GM18909 (cell line): ENCODE measurements around the gene MET.
A peak's percentile ranks its signal among the peaks of the same experiment; 100 is the strongest.

Experiments used
- ATAC-seq: cut with Tn5 transposase; IDR thresholded peaks from one replicate; pipeline ENCODE4 v1.9.1; 2021; ENCODE audit warnings: mild to moderate bottlenecking; ENCODE audit not compliant: unreplicated experiment, poor library complexity

MET gene

DNA sequence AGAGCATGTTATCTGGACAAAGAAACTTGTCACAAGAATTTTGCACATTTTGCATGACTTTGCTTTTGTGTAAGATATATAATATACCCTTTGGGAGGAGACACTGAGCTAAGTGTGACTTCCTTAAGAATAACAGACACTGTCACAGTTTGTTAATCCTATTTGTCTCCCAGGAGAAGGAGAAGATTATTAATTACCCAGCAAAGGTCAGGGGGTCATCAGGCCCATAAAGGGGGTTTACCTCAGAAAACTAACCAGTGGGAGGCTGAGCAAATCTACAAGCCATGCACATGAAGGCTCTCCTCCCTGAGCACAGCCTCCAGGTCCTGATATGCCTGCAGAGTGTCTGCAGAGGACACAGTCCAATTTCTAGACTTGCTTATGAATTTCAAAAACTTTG, 10.1 kb upstream of the MET start:
- no peak for ATAC-seq

DNA sequence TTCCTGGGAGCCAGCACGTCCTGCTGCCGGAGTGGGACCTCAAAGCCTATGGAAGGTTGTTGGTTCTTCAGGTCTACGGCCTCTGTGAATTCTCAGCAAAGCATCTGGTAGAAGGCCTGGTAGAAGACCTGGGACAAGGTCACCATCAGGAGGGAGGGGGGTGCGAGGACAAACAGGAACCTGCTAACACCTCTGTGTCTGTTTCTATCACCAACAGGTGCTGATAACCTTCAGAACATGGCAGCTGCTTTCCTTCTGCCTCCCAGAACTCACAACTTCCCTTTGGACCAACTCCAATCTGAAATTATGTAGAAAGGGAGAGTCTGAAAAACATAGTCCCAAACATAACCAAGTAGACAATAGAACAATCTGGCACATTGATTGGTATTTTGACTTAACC, 8.3 kb upstream of the MET start:
- ATAC-seq: no peak

DNA sequence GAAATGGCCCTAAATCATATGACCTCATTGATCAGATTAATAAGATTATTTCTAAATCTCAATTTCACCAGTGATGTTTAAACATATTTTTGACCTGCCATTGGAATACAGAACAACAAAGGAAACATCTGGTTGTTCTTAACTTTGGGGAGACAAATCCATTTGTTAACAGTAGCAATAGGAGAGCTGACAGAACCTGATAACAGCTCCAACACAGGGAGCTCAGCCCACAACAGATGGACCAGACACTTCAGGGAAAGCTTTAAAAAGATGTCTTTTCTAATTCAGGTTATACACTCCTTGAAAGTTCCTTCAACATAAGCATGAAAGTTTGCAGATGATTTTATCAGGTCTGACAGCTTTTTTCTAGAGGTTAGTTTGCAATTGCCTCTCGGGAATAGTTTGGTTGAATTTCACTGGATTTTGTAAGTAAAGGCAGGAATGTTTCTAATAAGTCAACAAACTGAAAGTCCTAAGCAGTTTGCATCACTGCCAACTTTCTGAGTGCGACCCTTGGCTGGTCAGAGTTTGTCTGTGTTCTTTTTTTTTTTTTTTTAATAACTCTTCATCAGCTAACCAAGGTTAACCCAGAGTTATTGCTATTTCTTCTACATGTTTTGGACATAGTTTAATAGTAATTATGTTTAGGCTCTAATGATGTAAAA, 6.5 kb upstream of the MET start:
- ATAC-seq: no peak

DNA sequence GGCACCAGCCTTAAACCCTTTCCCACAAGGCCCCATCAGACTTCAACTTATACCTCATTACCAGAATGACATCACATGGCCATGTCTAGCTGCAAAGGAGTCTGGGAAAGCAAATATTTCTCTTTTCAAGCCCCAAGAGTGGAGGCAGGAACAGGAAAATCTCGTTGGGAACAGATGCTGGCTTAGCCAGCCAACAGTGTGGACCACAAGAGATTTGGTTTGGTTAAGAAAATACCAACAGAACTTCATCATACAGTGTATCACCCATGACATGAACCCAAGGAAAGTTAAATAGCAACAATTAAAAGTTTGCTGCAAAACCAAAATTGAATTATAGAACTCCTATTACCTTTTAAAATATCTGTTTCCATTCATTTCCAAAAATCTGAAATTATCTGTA, 2.2 kb upstream of the MET start:
- ATAC-seq: no peak

DNA sequence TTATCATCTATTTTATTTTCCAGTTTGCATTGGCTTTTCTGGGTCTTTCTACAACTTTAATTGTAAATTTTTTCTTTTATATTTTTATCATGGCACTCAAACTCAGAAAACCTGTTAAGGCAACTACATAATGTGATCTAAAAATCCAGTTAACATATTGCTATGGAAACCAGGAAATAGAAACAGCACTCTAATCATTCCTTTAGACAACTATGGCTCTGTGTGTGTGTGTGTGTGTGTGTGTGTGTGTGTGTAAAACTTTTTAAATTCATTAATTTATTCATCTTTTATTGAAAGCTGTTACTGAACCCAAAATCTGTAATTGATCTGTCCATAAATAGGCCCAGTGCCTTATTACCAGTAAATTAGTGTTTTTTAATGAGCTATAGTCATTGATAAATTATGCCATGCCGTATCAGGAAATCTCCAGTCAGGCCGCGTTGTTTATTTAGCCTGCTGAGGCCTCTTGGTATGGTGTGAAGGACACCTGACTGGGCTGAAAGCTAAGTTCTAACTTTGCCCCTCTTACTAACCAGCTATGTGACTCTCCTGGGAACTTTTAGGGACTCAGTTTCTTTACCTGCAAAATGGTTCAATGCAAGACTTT, 1.5 kb upstream of the MET start:
- ATAC-seq: no peak

DNA sequence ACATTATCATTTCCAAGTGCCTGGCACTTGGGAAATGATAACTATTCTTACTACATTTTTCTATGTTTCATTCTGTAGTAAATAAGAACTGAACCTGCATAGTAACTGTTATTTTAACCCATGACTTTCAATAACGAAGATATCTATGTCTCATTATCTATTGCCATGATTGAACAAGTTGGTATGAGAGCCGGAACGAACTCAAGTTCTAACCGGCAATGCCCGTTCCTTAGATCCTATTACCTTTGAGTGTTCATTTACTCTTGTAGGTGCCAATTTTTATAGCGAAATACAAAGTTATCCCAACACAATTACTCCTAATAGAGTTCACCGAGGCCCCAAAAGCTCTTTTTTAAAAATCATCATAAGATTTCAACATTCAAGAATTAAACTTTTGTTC, 885 bp upstream of the MET start:
- no peak for ATAC-seq

DNA sequence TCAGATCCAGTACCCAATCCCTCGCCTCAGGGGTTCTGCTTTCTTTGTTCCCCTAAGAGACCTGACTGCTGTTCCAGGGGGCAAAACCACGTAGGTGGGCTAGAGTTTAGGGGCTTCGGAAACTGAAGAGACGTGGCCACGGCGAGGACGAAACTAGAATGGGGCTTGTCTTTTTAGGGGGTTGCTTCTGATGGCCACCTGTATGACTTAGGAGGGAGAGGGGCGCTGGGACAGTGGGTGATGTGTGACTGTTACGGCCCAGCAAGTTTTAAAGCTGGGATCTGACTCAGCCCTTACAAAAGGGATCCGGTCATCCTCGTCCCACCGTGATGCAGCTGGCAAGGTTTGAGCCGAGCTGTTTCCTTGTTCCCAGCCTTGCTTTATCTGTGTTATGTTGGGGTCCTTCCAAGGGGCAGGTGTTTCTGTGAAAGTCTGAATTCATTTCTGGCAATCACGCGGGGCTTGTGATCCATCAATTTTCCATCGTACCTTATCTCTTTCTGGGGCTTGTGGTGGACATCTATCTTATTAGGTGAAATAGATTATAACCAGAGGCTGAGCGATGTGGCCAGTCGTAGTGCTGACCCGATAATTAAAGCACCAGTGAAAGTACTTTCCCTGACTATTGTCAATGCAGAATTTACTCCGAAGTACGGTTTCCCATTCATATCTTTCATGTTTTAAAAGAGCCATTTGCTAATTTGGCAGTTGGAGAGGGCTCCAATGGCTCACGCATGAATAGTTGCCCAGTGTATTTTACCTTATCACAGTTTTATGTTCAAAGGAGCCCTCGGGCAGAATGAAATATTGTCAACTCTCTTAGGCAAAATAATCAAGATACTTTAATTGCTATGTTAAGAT, 830 bp downstream of the MET start:
- no peak for ATAC-seq

DNA sequence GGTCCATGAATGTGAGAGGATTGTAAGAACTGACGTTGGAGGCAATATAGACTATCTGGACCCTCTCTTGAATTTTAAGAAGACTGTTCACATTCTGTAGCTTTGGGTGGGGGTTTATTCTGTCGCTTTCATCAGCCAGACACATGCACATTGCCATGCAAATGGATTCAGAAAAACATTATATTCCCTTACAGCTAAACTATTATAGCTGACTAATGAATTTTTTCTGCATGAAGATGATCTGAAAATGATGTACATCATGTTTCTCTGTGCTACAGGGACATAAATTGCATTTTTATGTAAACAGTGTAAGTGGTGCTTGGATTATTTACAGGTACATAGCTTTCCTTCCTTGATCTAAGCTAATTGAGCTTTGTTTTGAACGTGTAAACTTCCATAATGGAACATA, 1.5 kb downstream of the MET start:
- ATAC-seq: no peak

DNA sequence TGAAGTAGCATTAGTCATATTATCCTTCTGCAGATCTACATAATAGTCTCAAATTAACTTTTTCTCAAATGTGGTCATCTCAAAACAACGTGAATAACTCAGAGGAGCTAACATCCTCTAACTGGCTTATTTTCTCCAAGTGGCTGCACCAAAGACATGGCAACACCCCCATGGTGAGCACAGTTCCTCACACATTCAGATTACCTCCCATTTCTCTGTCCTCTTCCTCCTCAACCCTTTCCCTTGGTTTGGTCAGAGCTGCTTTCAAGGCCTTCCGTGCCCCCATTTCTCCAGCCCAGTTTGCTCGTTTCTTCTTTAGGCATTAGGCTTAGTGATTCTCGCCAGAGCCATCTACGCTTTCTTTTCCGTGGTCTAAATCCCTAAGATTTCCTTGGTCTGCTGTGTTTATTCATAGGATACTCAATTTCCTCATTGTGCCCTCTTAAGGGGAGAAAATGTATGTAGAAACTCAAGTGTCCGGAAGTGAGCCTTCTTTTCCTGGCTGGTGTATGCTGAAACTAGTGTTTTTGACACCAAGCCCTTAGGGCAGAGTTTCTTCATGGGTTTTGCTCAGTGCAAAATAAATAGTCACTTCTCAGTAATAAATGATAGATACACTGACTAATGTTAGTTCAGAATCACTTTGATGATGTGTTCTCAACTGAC, 2.6 kb downstream of the MET start:
- no peak for ATAC-seq

DNA sequence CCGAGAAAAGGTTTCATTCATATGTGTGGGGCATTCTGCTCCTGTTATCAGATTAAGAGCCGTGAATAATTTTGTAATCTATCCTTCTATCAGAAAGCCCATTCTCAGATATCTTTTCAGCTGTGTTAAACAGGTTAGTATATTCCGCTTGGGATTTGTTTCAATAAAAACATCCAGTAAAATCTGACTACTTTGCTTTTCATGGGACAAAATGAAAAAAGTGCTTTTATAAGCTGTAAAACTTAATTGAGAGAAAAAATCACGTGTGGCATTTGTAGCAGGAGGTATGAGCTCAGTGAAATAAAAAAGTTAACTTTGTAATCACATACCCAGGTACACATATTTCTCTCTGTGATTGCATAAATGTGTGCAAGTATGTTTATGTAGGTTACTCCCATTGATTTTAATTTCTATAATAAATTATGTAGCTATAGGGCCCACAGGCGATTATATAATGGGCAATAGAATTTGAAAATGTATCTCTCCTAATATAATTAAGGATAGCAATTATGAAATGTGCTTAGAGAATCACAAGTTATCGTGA, 3.9 kb downstream of the MET start:
- ATAC-seq: no peak

DNA sequence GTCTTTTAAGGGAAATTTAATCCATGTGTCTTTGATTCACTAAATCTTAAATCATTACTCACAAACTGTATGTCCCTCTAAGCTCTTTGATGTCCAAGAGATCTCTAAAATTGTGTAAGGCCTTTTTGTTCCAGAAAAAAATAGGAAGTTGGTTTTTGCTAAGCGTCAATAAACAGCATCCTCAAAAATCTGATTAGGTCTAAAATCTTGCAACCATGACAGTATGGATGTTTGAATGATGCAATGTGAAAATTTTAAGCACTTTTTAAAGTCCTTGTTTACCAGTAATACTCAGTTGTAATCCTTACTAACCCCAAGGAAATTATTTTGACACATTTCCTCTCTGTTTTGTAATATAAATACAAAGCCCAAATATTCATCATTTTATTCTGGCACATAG, 6.8 kb downstream of the MET start:
- ATAC-seq: no peak

DNA sequence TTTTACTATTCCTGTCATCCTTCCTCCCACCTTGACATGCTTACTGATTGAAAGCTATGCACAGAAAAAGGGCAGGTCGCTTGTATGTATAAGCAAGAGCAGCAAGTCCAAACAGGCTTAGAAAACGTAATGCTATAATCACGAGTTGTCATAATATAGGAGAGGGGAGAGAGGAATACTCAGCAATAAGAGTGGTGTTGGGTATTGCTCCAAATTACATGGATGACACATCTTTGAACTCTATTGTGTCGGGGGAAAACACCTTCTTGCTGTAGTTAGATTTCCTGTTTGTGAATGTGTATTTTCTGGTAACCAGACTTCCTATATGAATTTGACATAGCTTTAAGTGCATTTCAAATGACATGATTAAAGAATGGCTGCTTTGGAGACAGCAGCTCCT, 7.5 kb downstream of the MET start:
- peak; percentile 49 for ATAC-seq

DNA sequence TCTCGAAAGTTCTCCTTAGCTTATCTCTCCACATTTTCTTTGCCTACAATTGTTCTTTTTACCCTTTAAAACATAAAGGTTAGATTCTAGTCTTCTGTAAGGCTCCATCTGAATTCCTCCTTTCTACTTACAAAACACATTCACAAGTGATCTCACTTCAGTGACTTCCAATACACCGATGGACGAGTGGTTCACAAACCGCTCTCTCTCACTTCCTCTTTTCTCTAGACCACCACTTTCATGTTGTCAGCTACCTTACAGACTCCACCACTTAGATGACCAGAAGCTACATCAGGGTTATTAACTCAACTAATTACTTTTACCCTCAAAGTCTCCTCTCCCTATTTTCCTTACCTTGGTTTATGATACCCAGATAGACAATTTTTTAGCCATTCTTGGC, 11.8 kb downstream of the MET start:
- ATAC-seq: peak; percentile 100

DNA sequence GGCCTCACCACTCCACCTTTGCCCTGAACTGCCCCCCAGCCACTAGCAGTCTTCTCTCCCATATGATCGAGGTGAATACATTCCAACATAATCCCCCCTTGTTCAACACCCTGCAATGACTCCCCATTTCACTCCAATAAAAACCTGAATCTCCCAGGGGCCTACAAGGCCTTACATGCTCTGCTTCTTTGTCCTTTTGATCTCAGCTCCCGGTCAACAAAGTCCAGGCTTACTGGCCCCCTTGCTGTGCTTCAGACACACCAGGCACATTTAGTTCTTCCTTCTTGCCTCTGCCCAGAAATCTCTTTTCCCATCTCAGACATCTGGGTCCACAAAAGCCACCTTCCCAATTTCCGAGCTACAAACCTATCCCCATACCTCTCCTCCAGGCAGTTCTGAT, 14.0 kb downstream of the MET start:
- no peak for ATAC-seq

DNA sequence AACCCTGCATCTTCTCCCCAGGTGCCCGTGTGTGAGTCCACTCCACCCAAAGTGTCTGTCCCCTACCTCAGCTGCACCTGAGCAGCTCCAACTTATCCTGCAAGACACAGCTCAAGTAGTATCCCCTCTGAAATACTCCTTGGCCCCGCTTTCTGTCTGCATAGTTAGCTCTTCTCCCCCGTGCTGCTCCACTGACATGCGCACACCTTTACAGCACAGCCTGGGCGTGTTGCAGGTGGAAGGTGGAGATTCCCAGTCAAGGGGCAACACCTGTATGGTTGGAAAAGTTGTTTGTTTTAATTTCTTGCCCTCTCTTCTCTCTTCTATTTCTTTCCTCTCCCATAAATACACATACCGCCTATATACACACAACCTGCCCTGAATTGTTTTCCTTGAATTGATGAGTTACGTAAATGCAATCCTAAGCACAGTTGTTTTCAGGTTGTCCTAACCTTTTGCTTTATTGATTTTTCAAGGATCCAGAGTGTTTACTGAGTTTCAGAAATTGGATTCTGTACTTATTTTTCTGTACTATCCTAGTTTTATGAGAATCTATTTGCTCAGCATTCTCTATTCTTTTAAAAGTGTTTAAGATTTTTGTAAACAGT, 14.9 kb downstream of the MET start:
- ATAC-seq: no peak

DNA sequence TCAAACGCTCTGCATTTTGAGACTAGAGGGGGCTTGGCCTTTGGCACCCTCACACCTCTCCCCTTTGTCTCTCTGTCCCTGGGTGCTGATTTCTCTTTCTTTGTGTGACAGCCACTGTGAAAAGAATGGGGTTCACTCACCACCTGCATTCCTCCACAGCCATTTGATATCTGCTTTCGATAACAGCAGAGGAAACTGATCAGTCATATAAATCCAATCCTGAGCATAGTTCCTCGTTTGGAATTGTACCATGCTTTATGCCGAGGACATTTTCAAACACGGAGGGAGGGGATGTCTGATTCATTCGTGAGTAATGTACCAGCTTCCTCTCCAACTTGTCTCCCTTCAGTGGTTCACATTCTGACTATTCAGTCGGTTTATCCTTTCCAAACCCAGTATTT, 15.8 kb downstream of the MET start:
- ATAC-seq: no peak

DNA sequence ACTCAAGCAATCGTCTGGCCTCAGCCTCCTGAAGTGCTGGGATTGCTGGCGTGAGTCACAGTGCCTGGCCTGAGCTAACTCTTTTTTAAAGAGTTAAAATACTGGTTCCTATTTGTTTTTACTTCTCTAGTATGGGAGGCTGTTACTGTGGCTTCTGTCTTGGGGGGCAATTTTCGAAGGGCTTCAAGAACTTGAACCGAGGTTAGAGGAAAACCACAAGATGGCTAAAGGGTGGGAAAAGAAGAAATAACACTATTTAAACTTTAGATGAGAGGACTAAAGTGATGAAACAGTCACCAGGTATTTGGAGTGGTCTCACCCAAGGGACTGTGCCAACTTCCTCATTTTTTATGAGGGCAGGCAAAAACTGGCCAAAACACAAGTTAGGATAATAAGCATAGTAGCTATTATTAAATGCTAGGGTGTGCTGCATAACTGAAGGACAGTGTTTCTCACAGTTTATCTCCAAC, 17.8 kb downstream of the MET start:
- ATAC-seq: no peak

DNA sequence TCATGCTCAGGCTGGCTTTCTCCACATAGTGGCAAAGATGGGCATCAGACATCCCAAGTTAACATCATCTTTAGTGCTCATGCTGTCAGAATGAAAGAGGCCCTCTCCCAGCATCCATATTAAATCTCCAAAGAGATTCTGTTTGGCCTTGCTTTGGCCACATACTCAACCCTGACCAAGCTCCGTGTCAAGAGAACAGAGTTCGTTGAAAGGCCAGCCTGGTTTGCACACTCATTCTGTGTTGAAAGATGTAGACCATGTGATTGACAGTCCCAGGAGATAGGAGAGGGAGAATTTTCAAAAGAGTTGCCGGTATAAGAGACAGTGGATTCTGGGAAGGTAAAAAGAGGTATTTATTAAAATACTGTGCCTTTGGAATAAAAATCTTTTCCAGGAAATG, 19.7 kb downstream of the MET start:
- no peak for ATAC-seq

DNA sequence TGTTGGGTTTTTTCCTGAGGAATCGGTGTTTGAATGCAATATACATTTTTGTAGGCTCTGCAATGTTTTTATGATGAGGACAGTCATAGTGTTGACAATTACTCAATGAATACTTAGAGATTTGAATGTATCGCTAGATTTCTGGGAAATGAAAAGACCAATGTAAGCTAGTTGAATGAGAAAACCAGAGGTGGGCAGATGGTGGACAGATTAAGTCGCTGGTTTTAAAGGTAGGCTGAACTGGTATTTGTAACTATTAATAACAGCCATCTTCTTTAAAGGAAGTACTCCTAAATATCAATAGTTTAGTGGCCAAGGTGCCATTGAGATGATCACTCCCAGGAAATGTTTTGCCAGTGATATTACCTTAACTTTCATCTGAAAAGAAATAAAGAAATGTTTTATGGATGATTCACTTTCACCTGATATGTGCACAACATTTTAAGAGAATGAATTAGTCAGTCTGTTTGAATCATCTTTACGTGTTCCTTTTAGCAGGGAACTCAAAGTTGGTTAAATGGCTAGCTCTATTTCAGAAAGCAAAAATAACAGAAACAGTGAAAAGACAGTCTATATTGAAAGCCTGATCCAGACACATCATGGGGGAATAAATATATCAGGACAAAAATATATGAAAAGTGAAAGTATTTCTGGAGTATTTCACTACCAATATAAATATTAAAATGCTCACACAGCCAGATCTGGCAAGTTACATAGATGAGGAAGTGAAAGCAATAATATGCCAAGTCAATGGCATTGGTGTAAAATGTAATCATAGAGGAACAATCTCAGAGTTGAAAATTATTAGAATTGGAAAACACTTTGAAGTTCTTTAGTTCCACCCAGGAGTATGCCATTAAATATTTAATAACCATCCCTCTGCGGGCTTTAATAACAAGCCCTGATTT, 20.7 kb downstream of the MET start:
- no peak for ATAC-seq
